ENCODE measurements around the gene OR10A5.
"Not testable (repeated sequence)": the region's sequence is repeated elsewhere in the genome, so short reads cannot be mapped to it uniquely, and the experiment has no call there.

OR10A5 gene, protein sequence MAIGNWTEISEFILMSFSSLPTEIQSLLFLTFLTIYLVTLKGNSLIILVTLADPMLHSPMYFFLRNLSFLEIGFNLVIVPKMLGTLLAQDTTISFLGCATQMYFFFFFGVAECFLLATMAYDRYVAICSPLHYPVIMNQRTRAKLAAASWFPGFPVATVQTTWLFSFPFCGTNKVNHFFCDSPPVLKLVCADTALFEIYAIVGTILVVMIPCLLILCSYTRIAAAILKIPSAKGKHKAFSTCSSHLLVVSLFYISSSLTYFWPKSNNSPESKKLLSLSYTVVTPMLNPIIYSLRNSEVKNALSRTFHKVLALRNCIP

DNA sequence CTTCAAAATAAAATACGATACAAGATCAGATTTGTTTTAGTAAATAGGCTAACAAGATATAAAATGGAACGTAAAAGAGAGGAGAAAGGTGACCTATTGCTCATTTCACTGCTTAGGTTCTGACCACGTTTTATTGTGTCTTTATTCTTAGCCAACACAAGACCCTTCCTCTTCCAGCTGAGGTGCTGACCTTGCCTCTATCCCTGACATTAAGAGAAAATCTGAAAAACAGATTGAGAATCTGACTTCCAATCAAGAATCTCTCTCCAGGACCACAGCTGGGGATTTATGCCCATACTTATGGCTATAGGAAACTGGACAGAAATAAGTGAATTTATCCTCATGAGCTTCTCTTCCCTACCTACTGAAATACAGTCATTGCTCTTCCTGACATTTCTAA is at the start of gene OR10A5:
OR10A5 (plus strand) TSS at position 301 of the 400 bp plus-strand sequence; CDS start at position 301, 0 bp downstream.
- no peak for DNase-seq (ENCODE audit: low read depth)

DNA sequence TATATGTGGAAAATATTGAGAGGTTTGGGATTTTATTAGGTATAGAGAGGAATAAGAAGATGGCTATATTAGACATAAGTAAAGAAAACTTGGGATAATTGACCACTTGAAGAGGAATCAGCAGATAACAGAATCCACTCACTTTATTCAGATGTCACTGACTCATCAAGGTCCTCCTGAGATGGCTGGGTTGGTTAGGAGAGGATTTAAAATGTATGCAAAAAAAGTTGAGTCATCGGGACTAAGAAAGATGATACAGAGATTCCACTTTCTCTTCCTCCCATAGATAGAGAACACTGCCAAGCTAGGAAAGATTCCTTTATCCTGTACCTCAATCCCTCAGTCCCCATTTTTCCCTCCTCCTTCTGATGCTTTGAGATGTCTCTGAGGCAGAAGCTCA is 46.1 kb upstream of the OR10A5 start, which contains the start of gene OR6A2:
OR6A2 (minus strand) TSS at position 288 of the 400 bp plus-strand sequence. CDS start 3,981 bp downstream, outside the sequence.
- no peak for DNase-seq (ENCODE audit: low read depth)

DNA sequence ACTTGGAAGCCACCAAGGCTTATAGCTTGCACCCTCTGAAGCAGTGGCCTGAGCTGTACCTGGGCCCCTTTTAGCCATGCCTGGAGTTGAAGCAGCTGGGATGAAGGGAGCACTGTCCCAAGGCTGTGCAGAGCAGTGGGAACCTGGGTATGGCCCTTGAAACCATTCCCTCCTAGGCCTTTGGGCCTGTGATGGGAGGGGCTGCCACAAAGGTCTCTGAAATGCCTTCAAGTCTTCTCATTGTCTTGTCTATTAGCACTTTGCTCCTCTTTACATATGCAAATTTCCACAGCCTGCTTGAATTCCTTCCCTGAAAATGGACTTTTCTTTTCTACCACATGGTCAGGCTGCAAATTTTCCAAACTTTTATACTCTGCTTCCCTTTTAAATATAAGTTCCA is 44.4 kb upstream of the OR10A5 start:
- not testable (repeated sequence) for DNase-seq (ENCODE audit: low read depth)

DNA sequence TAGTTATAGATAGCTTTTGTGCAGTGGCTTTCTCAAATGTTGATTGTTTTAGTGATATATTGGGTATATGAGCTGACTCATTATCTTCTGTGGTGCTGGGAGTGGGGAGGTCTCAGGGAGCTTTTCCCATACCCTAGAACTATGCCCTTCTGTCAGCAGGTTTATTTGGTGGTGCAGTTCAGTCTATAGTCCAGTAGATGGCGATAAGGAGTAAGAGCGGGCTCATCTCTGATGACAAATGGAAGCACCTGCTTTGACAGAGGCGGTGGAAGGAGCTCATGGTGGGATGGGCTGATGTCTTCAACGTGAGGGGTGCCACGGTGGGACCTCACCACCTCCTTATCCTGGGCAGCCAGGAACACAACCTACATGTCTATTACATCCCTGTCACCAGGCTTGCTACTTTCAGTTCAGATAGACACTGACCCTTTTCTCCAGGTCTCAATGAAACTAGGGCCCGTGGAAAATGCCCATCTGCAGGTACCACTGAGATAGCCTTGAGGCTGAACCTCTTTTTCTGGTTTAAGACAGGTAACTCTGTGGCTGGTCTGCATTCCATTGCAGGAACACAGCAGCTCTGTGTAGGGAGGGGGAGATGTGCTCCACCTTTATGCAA is 33.0 kb upstream of the OR10A5 start:
- no peak for DNase-seq (ENCODE audit: low read depth)

DNA sequence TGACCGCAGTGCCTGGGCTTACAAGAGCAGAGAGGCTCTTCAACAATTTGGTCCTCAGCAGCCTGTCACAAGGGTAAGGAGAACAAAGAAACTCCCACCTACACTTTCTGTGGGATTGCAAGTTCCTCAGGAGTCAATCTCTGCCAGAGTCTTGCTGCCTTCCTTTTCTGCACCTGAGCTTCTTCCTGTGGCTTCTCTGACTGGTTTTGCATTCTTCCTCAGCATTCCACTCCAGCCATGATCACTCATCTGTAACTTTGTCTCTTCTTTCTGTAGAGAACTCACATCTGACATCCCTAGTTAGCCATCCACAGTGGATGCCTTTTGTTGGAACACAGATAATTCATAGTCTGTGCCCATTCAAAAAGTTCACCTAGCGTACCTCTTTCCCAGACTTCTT is 31.8 kb upstream of the OR10A5 start:
- no peak for DNase-seq (ENCODE audit: low read depth)

DNA sequence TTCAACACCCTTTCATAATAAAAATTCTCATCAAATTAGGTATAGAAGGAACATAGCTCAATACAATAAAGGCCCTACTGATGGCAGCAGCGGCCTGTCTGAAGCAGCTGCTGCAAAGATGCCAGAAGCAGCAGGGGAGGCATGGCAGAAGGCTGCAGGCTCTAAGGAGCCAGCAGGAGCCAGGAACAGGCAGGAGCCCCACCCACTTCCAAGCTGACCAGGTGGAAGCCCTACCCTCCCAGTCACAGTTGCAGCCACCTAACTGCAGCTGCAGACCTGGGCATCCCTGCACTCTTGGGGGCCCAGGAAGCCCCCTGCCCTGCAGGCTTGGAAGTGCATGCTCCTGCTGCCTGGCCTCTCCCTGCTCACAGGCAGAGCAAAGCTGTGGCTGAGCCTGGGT is 27.8 kb upstream of the OR10A5 start:
- DNase-seq (ENCODE audit: low read depth) = no peak

DNA sequence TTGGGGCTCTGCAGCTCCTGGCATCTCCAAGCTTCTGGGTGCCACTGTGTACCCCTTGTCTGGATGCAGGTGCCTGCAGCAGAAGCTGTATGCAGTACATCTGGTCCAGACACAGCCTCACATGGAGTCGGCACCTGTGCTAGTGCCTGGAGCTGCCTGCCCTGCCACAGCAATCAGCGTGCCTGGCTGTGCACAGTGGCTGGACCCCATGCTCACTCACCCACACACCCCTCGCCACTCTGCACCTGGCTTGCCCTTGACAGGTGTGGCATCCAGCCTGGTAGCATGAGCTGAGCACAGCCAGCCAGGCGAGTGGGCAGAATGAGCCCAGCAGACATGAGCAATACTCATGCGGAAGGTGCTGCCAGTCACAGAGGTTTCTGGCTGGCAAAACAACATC is 26.5 kb upstream of the OR10A5 start:
- no peak for DNase-seq (ENCODE audit: low read depth)

DNA sequence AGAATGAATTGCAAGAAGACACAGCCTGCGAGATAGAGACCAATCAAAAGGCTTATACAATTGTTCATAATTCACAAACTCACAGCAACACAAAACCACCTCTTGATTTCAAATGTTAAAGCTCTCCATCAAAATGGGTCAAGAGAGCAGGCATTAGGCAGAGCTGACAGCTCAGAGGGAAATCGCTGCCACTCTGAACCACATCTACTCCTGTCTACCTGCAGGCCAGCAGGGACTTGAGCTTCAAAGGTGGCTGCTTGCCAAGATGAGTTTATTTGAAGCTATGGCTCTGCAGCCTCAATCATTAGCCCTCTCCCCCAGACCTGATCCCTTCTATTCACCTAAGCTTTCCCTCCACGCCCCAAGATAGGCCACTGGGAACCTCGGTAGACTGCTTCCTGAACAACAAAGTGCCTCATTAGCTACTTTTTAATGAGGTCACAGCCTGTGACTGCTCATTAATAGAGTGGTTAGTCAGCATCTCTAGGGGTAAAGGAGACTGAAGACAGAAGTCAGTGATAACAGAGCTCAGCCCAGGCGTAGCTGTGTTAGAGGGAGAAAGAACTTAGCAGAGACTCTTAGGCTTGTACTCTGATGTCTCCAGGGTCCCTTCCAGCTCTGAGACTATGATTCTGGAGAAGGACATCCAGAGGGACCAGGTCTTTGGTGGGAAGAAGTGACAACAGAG is 21.2 kb upstream of the OR10A5 start:
- DNase-seq (ENCODE audit: low read depth) = no peak

DNA sequence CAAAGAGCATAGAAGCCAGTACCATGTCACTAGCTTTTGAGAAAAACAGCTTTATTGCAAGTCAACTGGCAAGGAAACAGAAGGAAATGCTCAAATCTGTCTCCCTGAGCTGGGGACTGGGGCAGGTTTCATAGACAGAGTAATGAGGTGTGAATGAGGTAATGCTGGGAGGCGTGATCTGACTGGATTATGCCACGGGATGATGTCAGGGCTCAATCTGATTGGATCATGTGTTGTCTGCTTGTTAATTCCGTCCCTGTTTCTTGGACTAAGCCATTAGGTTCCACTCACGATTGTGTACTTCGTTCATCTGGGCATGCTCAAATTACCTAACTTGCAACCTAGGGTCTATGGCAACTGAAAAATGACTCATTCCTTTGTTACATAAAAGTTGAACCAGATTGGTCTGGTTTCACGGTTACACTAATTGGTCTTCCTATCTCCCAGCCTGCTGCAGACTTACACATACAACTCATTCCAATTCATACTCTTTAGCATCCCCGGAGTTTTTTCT is 20.2 kb upstream of the OR10A5 start:
- no peak for DNase-seq (ENCODE audit: low read depth)

DNA sequence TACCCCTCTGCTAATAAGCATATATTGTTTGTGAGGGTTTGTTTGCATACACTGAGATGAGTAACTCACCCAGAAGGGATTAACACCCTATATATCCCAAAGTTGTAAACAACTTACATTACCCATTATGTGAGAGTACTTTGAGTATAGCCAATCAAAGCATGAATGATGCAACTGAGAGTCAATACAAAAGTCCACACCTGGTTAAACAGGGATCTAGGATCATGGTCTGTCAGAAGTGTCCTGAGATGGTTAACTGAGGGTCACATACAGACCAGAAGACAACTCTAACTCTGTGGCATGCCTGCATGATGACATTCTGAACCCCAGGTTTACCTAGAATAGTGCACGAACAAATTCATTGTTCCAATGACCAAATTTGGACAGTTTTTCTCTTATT is 17.4 kb upstream of the OR10A5 start:
- DNase-seq (ENCODE audit: low read depth) = no peak

DNA sequence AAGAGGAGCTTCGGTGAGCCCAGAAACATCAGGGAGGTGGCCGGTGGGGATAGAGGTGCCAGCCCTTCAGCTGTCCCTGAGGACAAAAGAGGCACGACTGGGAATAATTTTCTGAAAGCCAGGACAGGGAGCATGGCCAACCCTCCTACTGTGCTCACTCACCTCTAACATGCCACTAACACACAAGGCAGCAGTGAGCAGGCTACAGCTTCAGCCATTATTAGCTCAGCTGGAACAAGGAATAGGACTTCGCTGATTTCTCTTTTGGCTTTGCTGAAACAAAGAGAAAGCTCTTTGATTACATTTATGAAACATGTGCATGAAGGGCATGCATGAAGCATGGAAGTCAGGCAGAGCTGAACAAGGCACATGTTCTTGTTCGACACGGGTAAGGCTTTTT is 12.1 kb upstream of the OR10A5 start:
- DNase-seq (ENCODE audit: low read depth) = no peak

DNA sequence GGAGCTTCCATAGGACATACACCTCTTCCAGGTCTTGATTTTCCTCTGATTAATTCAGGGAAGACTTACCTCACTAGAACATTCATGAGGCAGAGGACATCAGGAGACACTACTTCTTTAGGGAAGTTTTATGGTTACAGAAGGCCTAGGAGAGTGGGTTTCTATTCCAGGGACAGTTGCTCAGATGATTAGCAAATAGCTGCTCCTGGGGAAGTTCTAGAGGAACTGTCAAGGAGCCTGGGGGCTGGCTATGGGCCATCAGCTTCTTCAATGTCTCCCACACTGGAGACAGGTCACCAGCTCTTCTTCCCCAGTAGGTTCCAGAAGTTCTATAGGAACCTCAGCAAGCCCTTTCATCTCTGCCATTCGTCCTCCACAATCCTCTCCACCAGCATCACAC is 11.5 kb upstream of the OR10A5 start:
- DNase-seq (ENCODE audit: low read depth) = no peak

DNA sequence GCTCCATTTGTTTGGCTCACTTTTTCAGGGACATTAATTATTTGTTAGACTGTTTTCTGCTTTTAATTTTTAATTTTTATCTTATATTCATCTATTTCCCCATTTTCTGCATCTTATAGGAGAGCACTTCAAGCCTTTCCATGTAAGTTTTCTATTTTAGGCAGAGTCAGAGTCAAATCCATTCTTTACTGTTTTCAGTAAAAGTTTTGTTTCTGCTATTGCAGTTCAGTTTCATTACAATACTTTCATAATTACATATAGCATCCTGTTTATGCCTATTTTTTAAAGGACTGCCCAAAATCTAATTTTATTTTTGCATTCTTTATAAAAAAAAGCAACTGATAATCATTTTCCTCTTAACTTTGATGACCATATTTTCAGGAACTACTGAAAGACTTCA is 3.8 kb upstream of the OR10A5 start:
- no peak for DNase-seq (ENCODE audit: low read depth)

DNA sequence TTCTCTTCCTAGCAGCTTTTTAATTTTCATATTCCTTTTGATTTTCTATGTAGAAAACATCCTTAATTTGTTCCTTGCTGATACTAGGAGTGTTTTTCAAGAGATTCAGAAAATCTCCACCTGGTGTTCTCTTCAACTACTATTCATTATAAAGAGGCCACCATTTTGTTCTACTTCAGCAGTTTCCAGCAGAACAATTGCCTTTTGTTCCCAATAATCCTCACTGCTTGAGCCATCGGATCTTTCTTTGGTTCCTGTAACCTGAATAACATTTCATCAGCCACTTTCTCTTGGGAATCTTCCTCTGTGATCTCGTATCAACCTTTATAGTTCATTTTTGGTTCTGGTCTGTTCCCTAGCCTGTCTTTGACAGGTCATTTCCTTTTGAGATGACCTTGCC is 1.8 kb upstream of the OR10A5 start:
- no peak for DNase-seq (ENCODE audit: low read depth)

DNA sequence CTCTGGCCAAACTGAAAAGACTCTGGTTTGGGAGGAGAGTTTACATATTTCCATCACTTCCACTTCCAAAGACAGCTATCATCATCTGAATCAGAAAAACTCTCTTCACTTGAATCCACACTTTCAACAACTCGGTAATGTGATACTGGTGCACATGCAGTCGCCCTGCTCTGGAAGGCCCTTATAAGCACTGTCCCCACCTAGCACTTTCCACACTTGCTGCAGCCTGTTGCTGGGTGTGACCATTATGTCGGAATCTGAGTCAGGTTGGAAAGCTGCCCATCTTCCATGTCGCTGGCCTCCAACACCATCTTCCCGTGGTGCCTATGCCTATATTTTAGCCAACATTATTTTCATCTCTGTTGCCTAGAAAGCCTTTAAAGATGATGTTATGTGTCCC is 1.1 kb upstream of the OR10A5 start:
- DNase-seq (ENCODE audit: low read depth) = no peak

DNA sequence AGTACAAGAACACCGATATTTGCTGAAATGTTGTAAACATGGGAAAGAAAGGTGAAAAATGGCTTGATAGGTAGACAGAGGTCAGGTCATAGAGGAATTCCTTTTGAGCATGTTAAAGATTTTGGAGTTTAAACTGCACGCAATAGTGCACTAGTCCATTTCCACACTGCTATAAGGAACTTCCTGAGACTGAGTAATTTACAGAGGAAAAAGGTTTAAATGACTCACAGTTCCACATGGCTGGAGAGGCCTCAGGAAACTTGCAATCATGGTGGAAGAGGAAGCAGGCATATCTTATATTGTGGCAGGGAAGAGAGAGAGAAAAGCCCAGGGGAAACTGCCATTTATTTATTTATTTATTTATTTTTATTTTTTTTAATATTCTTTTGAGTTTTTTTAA is 5.0 kb downstream of the OR10A5 start:
- DNase-seq (ENCODE audit: low read depth) = no peak

DNA sequence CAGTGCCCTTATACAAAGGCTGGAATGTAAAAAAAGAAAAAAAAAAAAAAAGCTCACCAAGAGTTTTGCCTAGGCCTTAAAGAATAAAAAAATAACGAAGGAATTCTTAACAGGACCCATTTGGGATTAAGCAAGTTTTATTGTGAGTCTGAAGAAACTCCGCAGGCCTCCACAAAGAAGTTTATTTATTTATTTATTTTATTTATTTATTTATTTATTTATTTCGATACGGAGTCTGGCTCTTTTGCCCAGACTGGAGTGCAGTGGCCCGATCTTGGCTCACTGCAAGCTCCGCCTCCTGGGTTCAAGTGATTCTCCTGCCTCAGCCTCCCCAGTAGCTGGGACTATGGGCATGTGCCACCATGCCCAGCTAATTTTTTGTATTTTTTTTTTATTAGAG is 9.3 kb downstream of the OR10A5 start:
- not testable (repeated sequence) for DNase-seq (ENCODE audit: low read depth)

DNA sequence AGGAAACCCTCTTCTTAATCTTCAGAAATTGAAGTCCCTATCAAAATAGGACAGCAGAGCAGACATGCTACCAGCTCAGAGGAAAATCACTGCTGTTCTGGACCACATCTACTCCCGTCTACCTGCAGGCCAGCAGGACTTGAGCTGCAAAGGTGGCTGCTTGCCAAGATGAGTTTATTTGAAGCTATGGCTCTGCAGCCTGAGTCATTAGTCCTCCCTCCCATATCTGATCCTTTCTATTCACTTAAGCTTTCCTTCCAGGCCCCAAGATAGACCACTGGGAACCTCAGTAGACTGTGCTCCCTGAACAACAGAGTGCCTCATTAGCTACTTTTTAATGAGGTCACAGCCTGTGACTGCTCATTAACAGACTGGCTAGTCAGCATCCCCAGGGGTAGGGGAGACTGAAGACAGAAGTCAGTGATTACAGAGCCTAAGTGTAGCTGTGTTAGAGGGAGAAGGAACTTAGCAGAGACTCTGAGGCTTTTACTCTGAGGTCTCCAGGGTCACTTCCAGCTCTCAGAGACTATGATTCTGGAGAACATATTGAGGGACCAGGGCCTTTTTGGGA is 10.6 kb downstream of the OR10A5 start:
- no peak for DNase-seq (ENCODE audit: low read depth)

DNA sequence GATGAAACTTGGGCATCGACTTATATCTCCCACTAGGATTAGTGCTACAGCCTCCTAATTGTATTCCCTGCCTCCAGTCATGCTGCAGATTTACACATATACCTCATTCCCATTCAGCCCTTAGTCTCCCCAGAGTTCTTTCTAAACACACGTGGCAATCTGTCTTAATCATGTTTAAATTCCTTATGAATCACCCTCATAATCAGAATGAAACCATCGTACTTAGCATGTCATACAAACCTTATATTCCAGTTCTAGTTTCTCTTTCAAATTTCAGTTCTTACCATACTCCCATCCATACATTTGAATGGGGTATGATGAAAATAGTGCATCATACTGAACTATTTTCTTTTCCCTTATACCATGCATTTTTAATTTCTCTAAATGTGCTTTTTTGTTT is 11.4 kb downstream of the OR10A5 start:
- DNase-seq (ENCODE audit: low read depth) = no peak

DNA sequence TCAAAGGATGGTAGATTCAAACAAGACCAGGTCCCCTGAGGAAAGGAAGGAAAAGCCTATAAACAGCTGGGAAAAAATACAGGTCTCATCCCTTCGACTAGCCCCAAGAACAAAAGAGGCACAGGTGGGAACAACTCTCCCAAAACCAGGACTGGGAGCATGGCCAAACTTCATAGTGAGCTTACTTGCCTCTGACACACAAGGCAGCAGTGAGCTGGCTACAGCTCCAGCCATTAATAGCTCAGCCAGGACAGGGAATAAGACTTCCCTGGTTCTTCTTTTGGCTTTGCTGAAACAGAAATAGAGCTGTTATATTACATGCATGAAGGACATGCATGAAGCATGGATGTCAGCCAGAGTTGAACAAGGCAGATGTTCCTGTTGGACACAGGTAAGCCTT is 17.5 kb downstream of the OR10A5 start, which contains the start of gene OR10A2:
OR10A2 (plus strand) TSS at position 97 of the 400 bp plus-strand sequence. CDS start 6,698 bp downstream, outside the sequence.
- no peak for DNase-seq (ENCODE audit: low read depth)

DNA sequence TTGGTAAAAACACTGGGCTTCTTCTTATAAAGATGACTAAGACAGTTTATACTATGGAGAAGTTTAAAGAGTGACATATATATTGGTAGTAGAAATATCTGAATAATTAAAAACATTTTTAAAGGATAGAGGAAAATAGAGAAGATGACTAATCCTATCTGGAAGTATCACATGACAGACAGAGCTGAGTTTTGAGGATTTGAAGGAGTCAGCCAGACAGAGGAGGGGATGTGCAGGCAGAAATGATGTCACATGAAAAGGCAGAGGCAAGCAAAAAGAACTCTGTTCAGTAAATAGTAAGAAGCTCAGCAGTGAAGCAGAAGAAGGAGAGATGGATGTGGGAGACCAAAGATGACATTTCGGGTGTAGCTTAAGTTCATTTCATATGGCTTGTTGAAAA is 19.0 kb downstream of the OR10A5 start:
- no peak for DNase-seq (ENCODE audit: low read depth)

DNA sequence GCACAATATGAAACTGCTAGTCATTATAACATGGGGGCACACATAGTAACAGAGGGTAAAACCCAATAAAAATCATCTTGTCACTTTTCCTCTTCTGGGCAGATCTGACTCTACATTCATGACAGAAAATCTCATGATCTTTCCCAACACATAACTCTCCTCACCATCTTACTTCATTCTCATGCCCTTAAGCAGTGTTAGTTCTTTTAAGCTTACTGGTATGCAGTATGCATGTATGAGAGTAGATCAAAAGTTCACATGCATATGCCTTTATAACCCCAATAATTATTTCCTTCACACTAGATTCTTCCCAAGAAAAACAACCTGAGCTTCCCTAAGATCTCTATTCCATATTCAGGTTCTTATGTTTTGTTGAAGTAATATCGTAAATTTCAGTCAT is 25.8 kb downstream of the OR10A5 start:
- no peak for DNase-seq (ENCODE audit: low read depth)

DNA sequence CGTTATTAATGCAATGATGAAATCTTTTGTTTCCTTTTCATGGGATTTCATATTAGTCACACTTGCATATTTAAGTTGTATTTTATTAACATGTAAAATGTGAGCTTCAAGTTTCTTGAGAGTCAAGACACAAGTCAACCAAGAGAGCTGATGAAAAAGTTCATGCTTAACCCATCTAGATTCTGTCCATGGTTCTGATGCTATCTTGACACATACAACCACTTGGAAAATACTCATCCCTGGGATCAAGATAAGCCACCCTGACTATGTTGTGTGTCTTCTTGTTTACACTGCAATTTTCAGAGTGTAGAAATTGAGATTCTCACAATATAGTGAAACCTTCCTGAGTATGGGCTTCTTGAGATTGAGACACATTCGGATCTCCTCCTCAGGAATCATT is 30.3 kb downstream of the OR10A5 start:
- no peak for DNase-seq (ENCODE audit: low read depth)
